ENCODE measurements around the gene MAP4K3.

Gene MAP4K3

GRCh38 chr2:39445934-39446333 lies 8.8 kb upstream of the MAP4K3 start:
- no peak for FAIRE-seq
- DNase-seq (ENCODE audit: low spot score) = no peak

GRCh38 chr2:39443009-39443408 lies 5.9 kb upstream of the MAP4K3 start:
- FAIRE-seq (no peak), DNase-seq (ENCODE audit: low spot score) (no peak)

GRCh38 chr2:39437522-39438296 lies 624 bp upstream of the MAP4K3 start:
- FAIRE-seq = no peak
- peak; percentile 24 for DNase-seq (ENCODE audit: low spot score)

GRCh38 chr2:39435741-39436591 lies 1.1 kb downstream of the MAP4K3 start:
- DNase-seq (ENCODE audit: low spot score) = no peak

GRCh38 chr2:39435234-39435633 lies 1.9 kb downstream of the MAP4K3 start:
- FAIRE-seq = no peak
- DNase-seq (ENCODE audit: low spot score) = no peak

More at GRCh38 chr2:39435741-39436591, 1.1 kb downstream of the MAP4K3 start:
- no peak for FAIRE-seq

GRCh38 chr2:39434233-39434897 lies 2.7 kb downstream of the MAP4K3 start:
- FAIRE-seq (no peak), DNase-seq (ENCODE audit: low spot score) (no peak)

- no peak for DNase-seq (ENCODE audit: low spot score)
- FAIRE-seq = no peak
These were observed 3.4 kb downstream of the MAP4K3 start for GRCh38 chr2:39433586-39434195.

GRCh38 chr2:39432701-39433100 lies 4.4 kb downstream of the MAP4K3 start:
- FAIRE-seq (no peak), DNase-seq (ENCODE audit: low spot score) (no peak)

- DNase-seq (ENCODE audit: low spot score) = no peak
- no peak for FAIRE-seq
These were observed 5.3 kb downstream of the MAP4K3 start for GRCh38 chr2:39431592-39432316.

GRCh38 chr2:39429746-39430145 lies 7.3 kb downstream of the MAP4K3 start:
- FAIRE-seq (no peak), DNase-seq (ENCODE audit: low spot score) (no peak)

GRCh38 chr2:39424951-39425350 lies 12.1 kb downstream of the MAP4K3 start:
- FAIRE-seq = no peak
- no peak for DNase-seq (ENCODE audit: low spot score)

- DNase-seq (ENCODE audit: low spot score) (no peak), FAIRE-seq (no peak)
These were observed 14.4 kb downstream of the MAP4K3 start for GRCh38 chr2:39422700-39423099.

GRCh38 chr2:39421354-39421753 lies 15.7 kb downstream of the MAP4K3 start:
- no peak for FAIRE-seq
- DNase-seq (ENCODE audit: low spot score) = no peak

GRCh38 chr2:39419282-39420223 lies 17.5 kb downstream of the MAP4K3 start:
- no peak for DNase-seq (ENCODE audit: low spot score)
- FAIRE-seq = no peak

GRCh38 chr2:39418491-39418890 lies 18.6 kb downstream of the MAP4K3 start:
- DNase-seq (ENCODE audit: low spot score) = no peak
- FAIRE-seq = no peak

- FAIRE-seq = no peak
These were observed 20.9 kb downstream of the MAP4K3 start for GRCh38 chr2:39416140-39416539.

GRCh38 chr2:39413063-39413737 lies 23.9 kb downstream of the MAP4K3 start:
- DNase-seq (ENCODE audit: low spot score) (no peak), FAIRE-seq (peak; percentile 7)

More at GRCh38 chr2:39416140-39416539, 20.9 kb downstream of the MAP4K3 start:
- DNase-seq (ENCODE audit: low spot score) = no peak

- FAIRE-seq = peak; percentile 97
- DNase-seq (ENCODE audit: low spot score) = peak; percentile 98
These were observed 25.7 kb downstream of the MAP4K3 start for GRCh38 chr2:39411181-39411944.
